GM18499 (cell line): Measurements from ENCODE around the gene IKBKE.

ENCODE experiments used
- ATAC-seq: cut with Tn5 transposase; IDR thresholded peaks from one replicate; pipeline ENCODE4 v1.9.1; 2021; ENCODE audit warnings: moderate number of reproducible peaks; ENCODE audit not compliant: insufficient read depth, unreplicated experiment

The IKBKE gene

DNA sequence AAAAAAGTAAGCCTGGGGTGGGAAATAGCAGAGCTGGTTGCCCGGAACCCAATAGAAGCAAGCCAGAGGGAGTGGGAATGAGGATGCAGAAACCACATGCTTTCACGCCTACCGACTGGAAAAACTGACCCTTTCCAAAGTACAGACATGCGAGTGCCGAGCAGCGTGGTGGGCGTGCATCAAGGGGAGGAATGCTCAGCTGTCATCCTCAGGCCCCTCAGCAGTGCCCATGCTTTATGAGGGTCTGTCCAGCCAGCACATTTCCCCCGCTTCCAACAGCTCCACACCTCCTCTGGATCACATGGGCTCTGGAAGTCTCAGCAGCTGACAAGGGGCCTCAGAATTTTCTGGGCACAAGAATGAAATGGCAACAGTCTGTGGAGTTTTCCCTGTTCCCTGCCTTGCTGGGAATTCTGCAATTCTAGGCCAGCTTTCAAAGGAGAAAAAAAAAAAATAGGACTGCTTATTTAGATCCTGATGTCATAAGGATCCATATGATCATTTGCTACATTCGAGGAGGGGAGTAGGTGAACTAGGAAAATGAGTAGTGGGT, 19.1 kb upstream of the IKBKE start:
- no peak for ATAC-seq

DNA sequence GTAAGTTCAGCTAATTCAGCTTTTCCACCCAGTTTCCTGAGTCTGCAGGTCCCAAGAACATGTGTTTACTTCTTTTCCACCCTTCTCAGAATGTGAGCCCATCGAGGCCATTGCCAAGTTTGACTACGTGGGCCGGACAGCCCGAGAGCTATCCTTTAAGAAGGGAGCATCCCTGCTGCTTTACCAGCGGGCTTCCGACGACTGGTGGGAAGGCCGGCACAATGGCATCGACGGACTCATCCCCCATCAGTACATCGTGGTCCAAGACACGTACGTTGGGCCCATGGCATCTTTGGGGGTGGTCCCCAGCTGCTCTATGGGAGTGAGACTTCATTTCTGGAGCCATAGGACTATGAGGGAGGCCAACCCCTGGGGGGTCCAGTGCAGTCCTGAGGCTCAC, 17.2 kb upstream of the IKBKE start:
- ATAC-seq: no peak

DNA sequence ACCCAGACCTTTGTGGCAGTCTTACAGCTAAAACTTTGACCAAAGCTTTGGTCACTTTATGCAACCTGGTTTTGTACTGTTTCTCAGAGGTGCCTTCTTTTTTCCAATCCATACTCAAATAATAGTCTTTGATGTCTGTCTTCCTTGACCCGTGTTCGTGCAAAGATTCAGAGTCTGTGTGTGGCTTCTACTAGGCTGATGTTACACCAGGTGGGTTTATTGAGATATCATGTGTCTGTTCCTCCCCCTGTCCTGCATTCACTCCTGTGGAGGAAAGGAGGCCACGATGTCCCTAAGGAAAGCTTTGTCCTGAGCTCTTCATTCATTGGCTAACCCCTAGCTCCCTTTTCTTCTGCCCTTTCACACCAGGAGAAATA, 15.0 kb upstream of the IKBKE start:
- ATAC-seq: no peak

DNA sequence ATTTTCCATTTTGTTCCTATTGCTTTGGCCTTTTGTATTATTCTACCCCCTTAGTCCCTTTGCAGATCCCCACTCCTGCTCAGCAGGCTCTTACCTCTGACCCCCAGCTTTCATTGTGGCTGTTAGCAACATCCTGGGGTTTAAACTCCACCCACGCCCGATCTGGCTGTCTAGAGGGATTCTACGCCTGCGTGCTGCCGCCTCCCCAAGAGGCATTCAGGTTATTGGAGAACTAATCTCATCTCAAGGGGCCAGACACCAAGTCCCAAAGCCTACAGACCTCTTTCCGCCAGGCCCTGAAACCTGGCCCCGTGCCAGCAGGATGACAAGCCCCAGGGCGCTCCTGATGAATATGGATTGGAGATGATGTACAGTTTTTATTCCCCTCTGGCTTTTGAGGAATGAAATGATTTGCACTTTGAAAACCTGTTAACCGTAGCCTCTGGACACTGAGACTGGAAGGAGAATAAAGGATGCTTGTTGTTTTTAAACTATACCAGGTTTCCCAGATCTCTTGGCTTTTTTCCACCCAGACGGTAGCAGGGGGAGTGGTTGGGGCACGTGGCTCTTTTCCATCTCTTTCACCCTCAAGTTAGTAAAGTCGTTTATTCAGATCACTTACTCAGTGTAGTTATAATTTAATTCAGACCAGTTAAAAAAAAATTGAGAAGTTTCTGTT, 14.5 kb upstream of the IKBKE start:
- no peak for ATAC-seq

DNA sequence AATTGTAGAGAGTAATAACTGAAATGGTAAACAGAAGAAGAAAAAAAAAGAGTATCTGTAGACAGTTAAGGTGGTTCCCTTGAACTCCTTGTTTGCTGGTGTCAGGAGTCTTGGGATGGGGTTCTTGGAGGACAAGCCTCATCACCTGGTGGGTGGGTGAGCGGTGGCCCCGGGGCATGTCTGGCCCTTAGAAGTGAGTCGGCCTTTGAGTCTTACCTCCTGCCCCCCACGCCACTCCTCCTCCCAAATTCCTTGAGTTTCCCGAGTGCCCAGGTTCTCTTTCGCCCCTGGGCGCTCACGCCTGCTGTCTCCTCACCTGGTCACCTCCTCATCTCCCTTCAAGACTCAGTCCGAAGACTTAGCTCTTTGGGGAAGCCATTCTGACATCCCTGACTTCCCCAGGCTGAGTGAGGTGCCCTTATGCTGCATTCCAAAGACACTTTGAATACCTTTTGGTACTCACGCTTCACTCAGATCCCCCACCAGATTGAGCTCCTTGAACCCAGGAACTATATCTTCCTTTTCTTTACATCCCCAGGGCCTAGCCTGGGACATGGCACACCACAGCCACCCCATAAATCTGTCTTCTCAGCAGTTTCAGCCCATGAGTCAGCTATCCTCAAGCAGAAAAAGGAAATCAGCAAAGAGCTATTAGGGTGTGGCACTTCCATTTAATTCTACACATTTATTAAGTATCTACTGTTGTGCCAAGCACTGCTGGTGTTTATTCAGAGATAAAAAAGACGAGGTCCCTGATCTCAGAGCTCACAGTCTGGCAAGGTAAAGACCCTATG, 13.5 kb upstream of the IKBKE start:
- ATAC-seq: no peak

DNA sequence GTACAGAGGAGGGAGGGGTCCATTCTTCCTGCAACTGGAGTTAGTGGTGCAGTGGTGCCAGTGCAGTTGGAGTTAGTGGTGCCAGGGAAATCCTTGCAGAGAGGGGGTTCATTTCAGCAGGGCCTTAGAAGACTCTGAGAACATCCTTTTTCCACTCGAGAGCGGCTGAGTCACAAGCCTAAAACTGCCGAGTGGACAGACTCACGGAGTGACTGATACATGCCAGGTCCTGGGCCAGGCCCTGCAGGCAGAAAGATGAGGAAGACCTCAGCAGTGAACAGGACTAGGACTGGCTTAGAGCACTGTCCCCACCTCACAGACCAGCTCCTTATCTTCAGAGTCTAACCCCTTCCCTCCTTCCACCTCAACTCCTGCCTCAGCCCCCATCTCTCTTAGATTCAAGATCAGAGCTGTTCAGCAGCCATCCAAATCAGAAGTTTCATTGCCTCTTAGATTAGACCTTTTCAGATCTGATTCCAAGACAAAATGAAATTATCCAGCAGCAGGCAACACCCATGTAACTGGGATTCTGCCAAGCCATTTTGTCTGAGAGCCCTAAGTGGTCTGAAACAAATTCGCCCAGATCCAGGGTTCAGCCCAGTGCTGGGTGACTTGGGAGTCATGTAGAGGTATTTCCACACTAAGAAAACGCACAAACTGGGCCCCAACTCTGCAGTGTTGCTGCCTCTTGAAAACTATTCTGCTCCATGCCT, 12.7 kb upstream of the IKBKE start:
- no peak for ATAC-seq

DNA sequence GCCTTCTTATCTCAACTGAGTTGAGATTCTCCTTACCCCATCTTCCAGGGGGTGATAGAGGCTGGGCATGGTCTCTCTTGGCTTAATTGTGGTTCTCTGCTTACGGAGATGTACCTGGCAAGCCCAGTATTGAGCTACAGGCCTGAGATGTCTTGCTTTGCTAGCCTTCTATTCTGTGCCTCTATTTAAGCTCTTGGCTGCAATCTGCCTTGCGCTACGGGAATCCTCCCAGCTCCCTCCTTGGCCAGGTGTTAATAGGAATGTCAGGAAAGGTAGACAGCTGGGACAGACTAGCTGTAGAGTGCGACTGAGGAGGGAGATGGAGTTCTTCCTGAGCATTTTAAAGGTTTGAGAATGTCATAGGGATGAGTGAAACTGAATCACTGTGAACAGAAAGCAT, 10.6 kb upstream of the IKBKE start:
- no peak for ATAC-seq

DNA sequence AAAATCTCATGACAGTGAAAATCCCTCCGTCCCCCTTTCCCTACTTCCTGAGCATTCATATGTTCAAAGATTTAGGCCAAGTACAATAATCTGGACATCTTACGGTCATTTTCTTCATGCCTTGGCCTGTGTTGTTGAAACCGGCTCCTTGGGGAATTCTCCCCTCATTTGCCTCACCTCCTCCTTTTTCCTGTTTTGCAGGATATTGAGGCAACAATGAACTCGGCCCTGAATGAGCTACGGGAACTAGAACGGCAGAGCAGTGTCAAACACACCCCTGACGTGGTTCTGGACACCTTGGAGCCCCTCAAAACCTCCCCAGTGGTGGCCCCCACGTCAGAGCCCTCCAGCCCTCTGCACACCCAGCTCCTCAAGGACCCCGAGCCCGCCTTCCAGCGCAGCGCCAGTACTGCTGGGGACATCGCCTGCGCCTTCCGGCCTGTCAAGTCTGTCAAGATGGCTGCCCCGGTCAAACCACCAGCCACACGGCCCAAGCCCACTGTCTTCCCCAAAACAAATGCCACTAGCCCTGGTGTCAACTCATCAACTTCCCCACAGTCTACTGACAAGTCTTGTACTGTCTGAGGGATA, 9.3 kb upstream of the IKBKE start:
- ATAC-seq: no peak

DNA sequence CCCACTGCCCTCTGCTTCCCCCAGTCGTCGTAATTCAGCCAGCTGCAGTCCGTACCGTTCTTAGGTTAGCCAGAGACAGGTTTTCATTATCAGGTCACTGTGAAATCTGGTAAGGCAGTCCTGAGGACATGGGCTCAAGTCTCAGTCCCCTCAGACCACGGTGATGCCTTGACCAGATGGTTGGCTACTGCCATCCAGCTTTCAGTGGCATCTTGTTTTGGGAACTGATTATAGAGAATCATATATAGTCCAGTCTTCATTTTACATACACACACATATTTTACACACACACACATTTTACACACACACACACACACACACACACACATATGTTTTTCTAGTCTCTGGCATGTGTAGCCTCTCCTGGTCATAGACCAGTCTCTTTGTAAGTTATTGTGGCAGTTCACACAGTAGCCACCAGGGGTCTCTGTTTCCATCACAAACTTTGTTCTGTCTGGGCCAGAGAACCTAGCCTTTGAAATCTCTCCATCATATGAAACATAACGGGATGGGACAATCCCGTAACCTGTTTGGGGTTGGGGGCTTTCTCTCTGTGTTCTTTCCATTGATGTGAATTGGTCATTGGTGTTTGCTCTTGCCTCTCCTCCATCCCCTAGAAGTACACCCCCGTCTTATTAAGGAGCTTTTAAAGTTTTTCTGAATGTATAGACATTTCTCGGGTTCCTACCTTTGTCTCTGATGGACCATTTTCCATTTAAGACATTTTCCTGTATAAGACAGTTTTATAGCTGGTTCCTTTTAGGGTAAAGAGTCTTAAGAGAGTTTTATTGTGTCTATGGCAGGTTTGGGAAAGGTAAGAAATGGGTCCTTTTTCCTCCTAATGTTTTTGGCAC, 8.4 kb upstream of the IKBKE start:
- no peak for ATAC-seq

DNA sequence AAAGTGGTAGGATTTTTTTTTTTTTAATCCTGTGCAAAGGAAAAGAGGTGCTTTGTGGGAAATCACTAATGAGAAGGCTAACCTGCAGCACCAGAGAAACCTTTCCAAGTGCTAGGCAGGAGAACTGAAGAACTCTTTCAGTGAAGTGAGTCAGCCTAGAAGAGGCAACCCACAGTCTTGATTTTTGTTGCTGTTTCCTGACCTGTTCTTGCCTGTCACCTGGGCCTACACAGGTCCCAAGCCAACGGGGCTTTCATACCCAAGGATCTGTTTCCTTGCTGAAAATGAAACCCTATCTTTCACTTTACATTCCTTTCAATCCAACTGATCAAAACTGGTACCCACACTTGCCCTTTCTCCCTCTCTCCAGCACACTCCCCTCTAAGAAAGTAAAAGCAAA, 7.1 kb upstream of the IKBKE start:
- no peak for ATAC-seq

DNA sequence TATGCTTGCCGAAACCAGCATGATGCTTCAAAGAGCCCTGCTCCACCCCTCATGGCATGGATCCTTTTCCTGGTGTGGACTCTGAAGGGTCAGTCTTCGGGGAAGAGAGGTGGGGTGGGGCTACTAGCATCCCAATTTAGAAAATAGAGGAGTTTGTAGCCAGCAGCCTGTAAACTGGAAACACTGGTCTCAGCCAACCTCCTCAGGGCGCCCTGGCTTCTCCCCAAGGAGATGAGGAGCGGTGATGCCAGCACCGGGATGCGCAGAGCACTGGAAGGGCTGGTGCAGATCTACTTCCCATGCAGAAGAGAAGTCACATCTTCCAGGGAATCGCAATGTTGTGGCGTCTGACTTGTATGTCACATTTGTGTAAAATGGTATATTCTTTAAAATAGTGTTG, 6.4 kb upstream of the IKBKE start:
- ATAC-seq: no peak

DNA sequence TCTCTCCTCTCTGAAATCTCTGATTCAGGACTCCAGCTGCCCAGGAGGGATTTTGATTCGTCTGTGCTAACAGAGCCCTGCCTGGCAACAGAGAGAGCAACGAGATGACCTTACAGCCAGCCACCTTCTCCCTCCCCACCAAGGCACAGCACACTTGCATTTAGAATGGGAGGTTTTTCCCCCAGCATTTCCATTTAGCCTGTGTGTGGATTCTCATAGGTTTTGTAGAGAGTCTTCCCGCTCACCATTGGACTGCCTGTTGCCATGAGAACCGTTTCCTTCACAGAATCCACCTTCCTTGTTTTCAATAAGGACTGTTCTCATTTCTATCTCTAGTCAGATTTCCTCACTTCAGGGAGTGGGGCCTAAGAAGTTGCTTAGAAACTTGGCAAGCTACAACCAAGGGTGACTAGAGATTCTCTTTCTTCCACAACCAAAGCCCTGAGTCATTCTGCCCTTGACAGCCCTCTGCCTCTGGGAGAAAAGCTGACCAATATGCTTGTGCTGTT, 5.8 kb upstream of the IKBKE start:
- ATAC-seq: no peak

DNA sequence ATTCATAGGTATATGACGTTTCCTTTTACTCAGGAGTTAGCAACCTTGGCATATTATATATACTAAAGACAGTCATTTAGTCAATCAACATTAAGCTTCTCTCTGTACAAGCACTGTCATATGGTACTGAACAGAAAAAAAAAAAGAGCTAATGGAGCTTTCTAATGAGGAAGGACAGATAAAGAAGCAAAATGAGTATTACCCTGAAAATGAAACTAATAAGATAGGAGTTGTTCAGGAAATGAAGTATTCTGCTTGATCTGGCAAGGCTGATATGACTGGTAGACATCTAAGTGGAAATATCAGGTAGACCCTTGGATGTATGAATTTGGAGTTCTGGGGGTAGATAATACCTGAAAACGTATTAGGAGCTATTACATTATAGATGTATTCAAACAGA, 4.3 kb upstream of the IKBKE start:
- ATAC-seq: no peak

DNA sequence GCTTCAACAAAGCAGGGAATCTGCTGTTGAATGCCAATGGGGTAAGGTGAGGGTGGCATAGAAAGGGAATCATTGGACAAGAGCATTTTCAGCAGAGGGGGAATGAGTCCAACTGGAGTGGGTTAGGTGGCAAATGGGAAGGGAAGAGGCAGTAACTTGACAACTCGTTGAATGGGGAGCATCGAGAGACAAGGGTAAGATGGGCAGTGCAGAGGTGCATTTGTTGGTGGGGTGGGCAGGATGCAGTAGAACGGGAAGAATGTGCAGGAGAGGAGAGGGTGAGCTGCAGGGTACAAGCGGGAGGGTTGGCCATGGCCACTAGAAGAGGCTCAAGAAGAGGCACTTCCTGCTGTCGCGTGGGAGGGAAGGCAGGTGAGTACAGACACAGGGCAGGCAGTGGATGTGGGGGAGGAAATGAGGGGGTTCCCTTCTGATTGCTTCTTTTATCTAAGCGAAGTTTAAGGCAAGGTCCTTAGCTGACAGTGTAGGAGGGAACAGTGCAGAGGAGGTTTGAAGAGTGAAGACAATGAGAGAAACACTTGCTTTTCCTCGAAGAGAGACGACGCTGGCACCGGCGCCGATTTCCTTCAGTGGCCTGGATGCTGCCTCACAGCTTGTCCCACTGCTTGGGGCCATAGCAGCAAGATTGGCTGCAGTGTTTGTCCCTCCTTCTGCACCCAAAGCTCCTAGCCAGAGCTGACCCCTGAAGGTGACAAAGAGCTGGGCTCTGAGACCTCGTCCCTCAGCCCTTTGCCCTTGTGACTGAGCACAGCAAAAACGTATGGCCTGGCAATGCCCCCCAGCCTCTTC, 3.2 kb upstream of the IKBKE start:
- ATAC-seq: no peak

DNA sequence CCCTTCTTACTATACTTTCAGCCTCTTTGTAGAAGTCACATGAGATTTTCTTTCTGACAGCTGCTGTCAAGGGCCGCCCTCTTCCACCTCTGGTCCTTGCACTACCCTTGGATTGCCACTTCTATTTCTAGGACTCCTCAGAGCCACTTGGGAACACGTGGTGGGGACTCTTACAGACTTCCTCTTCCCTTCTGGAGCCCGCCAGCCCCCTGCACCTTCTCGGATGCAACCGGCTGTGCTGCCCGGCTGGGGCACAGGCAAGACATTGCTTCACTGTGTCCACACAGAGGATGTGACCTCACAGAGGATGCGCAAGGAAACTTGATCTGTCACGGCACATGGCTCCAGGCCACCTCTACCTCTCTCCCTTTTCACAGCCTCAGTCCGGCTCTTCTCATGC, 2.4 kb upstream of the IKBKE start:
- no peak for ATAC-seq

DNA sequence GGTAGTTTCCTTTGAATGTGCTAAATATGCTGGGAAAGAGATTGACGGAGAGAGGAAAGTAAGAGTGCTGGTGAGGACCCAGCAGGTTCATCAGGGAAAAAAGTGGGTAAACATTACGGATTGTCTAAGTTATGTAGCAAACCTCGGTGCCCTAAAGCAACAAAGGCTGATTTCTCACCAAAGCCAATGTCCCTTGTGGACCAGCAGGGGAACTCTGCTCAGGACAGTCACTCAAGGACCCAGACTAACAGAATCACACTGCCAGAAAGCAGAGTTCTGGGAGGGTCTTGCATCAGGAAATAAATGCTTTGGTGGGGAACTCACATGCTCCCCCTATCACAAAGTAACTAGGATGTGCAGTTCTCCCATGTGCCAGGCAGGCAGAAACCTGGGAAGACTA, 1.7 kb upstream of the IKBKE start:
- no peak for ATAC-seq

DNA sequence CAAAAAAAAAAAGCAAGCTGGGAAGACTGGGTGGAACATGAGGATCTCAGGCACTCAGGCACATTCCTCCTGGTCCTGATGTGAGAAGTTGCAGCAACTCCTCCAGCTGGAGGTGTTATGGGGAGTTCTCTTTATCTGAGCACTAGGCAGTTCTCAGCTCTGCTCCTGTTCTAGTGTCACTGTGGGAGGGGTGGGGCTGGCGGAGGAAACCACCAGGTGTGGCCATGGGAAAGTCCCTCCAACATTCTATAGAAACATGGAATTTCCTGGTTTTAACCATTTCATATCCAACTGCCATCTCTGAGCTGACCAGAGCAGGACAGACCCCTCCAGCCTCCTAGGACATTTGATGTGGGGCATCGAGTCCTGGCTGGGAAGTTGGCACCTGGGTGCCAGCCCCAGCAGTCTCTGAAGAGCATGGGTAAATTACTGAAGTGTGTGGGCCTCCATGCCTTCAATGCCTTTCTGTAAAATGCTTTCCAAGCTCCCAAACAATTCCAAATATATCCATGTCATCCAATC, 804 bp upstream of the IKBKE start:
- no peak for ATAC-seq

DNA sequence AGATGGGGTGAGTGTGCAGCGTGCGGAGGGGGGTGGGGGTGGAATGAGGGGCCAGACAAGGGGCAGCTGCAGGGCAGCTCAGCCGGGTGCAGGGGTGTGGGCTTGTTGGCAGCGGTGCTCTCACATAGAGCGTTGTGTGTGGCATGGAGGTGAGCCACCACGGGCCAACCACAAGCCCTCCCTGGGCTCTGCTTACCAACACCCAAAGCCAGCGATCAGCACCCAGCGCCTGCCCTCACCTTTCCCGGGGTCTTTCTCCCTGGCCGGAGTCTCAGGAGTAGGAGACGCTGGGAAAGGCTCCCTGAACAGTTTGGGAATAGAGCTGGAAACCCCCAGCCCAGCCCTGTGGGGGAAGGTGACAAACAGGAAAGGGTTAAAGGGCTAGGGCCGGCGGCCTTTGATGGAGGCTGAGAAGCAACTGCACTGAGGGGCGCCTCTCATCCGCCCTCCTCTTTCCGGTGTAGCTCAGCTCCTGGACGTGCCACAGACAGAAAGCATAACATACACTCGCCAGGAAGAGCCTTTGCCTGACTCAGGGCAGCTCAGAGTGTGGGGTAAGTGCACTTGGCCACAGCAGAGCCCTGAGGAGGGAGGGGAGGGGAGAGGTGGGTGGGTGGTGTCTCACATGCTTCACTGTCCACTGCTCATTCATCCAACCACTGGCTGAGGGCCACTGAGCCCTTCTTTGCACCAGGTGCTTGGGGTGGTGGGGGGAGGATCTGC, 577 bp downstream of the IKBKE start:
- no peak for ATAC-seq
